GM23338 (cell line): Measurements from ENCODE around the gene PDE7B. TPM values are rescaled to one million over a fixed set of nuclear protein-coding genes. Genes with fewer than 3 reads are reported as not detected.

Source experiments
- ATAC-seq: fragments of 200-7000 bp; cut with Tn5 transposase; 3 replicates; pipeline ENCODE4 v1.9.1; 2020
- DNase-seq: peaks from one replicate; pipeline ENCODE4 v3.0.0-alpha.2; 2015; ENCODE audit warnings: low spot score
- H2AFZ ChIP-seq: fragments of 200-600 bp; sonication (generic); 2 replicates; pipeline ENCODE4 v1.8.0; 2016; ENCODE audit warnings: antibody characterized with exemption, mild to moderate bottlenecking, moderate library complexity
- H3F3A ChIP-seq: fragments of 200-600 bp; sonication (generic); replicated peaks from 2 replicates; pipeline ENCODE4 v1.8.0; 2017; ENCODE audit warnings: antibody characterized with exemption, mixed run types, low read depth
- H3K27ac ChIP-seq: fragments of 200-600 bp; sonication (generic); 2 replicates; pipeline ENCODE4 v1.6.1; 2016; ENCODE audit warnings: low read depth
- H3K27me3 ChIP-seq: fragments of 200-600 bp; sonication (generic); 2 replicates; pipeline ENCODE4 v1.8.0; 2016; ENCODE audit warnings: mild to moderate bottlenecking, mixed run types, moderate library complexity; ENCODE audit not compliant: insufficient read depth
- H3K36me3 ChIP-seq: fragments of 200-600 bp; sonication (generic); 2 replicates; pipeline ENCODE4 v1.8.0; 2016; ENCODE audit warnings: mild to moderate bottlenecking; ENCODE audit not compliant: insufficient read depth
- H3K4me1 ChIP-seq: fragments of 200-600 bp; sonication (generic); 2 replicates; pipeline ENCODE4 v1.8.0; 2016; ENCODE audit warnings: mild to moderate bottlenecking, moderate library complexity; ENCODE audit not compliant: insufficient read depth
- H3K4me2 ChIP-seq: fragments of 200-600 bp; sonication (generic); 2 replicates; pipeline ENCODE4 v1.7.1; 2017; ENCODE audit warnings: mixed run types
- H3K4me3 ChIP-seq: fragments of 200-600 bp; sonication (generic); 2 replicates; pipeline ENCODE4 v1.6.1; 2016; ENCODE audit warnings: mixed run types
- H3K79me2 ChIP-seq: fragments of 200-600 bp; sonication (generic); replicated peaks from 2 replicates; pipeline ENCODE4 v1.8.0; 2017; ENCODE audit warnings: mild to moderate bottlenecking; ENCODE audit not compliant: insufficient read depth
- H3K9me2 ChIP-seq: fragments of 200-600 bp; sonication (generic); 2 replicates; pipeline ENCODE4 v1.8.0; 2017; ENCODE audit not compliant: insufficient read depth
- H4K20me1 ChIP-seq: fragments of 200-600 bp; sonication (generic); replicated peaks from 2 replicates; pipeline ENCODE4 v1.8.0; 2017; ENCODE audit warnings: mild to moderate bottlenecking; ENCODE audit not compliant: insufficient read depth
- H3K27ac Mint-ChIP-seq: 2 replicates; pipeline ENCODE4 v1.8.0; 2020; ENCODE audit warnings: inconsistent platforms, mild to moderate bottlenecking, moderate library complexity, mixed read lengths
- H3K27me3 Mint-ChIP-seq: 3 replicates; pipeline ENCODE4 v1.8.0; 2022; ENCODE audit warnings: low read depth, mild to moderate bottlenecking, moderate library complexity, mixed read lengths, inconsistent platforms; ENCODE audit not compliant: insufficient read depth, poor library complexity
- H3K36me3 Mint-ChIP-seq: 3 replicates; pipeline ENCODE4 v1.8.0; 2021; ENCODE audit warnings: low read depth, mild to moderate bottlenecking, inconsistent platforms, moderate library complexity, mixed read lengths
- H3K4me1 Mint-ChIP-seq: 3 replicates; pipeline ENCODE4 v1.8.0; 2020; ENCODE audit warnings: mild to moderate bottlenecking, inconsistent platforms, mixed read lengths
- H3K4me3 Mint-ChIP-seq: 3 replicates; pipeline ENCODE4 v1.8.0; 2021; ENCODE audit warnings: moderate library complexity, mild to moderate bottlenecking, inconsistent platforms, mixed read lengths
- H3K9me3 Mint-ChIP-seq: 3 replicates; pipeline ENCODE4 v1.8.0; 2020; ENCODE audit warnings: moderate library complexity, mild to moderate bottlenecking, inconsistent platforms, mixed read lengths
- ETS1 ChIP-seq: IDR thresholded peaks from 2 replicates; pipeline ENCODE4 v1.6.1; 2016; ENCODE audit warnings: antibody characterized with exemption
- EZH2 ChIP-seq: fragments of 200-600 bp; sonication (generic); IDR thresholded peaks from one replicate; pipeline ENCODE4 v1.8.0; 2017; ENCODE audit warnings: antibody characterized with exemption, mild to moderate bottlenecking, low read depth; ENCODE audit not compliant: unreplicated experiment
- EZH2phosphoT487 ChIP-seq: fragments of 200-600 bp; sonication (generic); IDR thresholded peaks from one replicate; pipeline ENCODE4 v1.8.1; 2018; ENCODE audit warnings: antibody characterized with exemption; ENCODE audit not compliant: unreplicated experiment
- JUNB ChIP-seq: IDR thresholded peaks from one replicate; pipeline ENCODE4 v1.6.1; 2016; ENCODE audit warnings: antibody characterized with exemption; ENCODE audit not compliant: unreplicated experiment
- POLR2AphosphoS5 ChIP-seq: IDR thresholded peaks from 2 replicates; pipeline ENCODE4 v1.6.1; 2016; ENCODE audit warnings: antibody characterized with exemption, low read depth
- STAT1 ChIP-seq: IDR thresholded peaks from one replicate; pipeline ENCODE4 v1.6.1; 2016; ENCODE audit warnings: antibody characterized with exemption; ENCODE audit not compliant: unreplicated experiment
- ZNF114 ChIP-seq: fragments of 250-450 bp; sonication (Bioruptor Pico); IDR thresholded peaks from 2 replicates; pipeline ENCODE4 v1.5.0; 2020; ENCODE audit warnings: mild to moderate bottlenecking, moderate library complexity
- ZNF331 ChIP-seq: fragments of 250-450 bp; sonication (Bioruptor Pico); IDR thresholded peaks from 2 replicates; pipeline ENCODE4 v1.5.0; 2020; ENCODE audit warnings: low read depth, mild to moderate bottlenecking, moderate library complexity
- ZNF462 ChIP-seq: fragments of 250-450 bp; sonication (Bioruptor Pico); IDR thresholded peaks from 2 replicates; pipeline ENCODE4 v1.5.0; 2020; ENCODE audit warnings: mild to moderate bottlenecking, moderate library complexity
- polyA plus RNA-seq: library from polyadenylated mRNA; unstranded; fragments of >200 nt; fragmentation: Nextera tagmentation; extraction: Ambion mirVana; gene quantifications from 2 replicates; pipeline ENCODE4 v1.2.1, GENCODE V29; 2016
- total RNA-seq: library from RNA; depleted of rRNA; stranded (reverse); fragments of >200 nt; shearing (Covaris generic); gene quantifications from 2 replicates; pipeline ENCODE4 v1.2.3, GENCODE V29; 2014
- TF ChIP-seq, protein P1 (sequence below): IDR thresholded peaks from one replicate; pipeline ENCODE4 v1.6.1; 2018; ENCODE audit warnings: antibody characterized with exemption; ENCODE audit not compliant: unreplicated experiment
- TF ChIP-seq, protein P2 (sequence below), 2 experiments: fragments of 200-600 bp in 1 of 2; sonication (generic) in 1 of 2; conservative IDR thresholded peaks; 2 replicates each; pipeline versions ENCODE4 v1.5.1 to v1.6.1; 2016 to 2017; ENCODE audit warnings: antibody characterized with exemption in 2 of 2, low read depth in 2 of 2, mild to moderate bottlenecking in 2 of 2, moderate library complexity in 1 of 2

PDE7B gene
- total and polyA plus RNA-seq, 2 experiments from 2014 or later, result 0.07 TPM; not detected in 1

DNA sequence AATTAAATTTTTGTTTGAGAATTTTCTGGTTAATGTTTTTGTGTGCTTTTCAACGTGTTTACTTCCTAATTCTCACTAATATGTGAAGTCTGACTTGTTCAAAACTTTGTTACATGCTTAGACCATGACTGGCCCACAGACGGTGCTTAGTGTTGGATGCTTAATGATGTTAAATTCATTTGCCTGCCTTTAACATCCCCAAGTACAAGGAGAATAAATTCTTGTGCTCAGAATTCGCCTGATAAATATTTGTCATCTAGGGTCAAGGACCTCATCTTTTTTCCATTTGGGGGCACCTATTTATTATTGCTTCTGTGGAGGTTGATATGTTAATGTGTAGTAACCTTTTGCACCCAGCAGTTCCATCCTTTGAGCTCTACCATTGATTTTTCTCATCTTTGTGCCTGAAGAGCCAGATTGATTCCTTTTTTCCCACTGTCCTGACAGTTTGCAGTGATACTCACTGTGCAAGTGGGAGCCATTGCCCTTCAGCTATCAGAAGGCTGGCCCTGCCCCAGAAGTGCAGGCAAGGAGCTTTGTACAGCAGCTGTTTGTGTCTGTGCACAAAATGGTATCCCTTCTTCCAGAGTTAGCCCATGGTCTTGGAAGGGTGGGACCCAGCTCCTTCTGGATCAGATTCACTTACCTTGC is 170.8 kb downstream of the PDE7B start (continued):
- TF ChIP-seq, protein P1, sequence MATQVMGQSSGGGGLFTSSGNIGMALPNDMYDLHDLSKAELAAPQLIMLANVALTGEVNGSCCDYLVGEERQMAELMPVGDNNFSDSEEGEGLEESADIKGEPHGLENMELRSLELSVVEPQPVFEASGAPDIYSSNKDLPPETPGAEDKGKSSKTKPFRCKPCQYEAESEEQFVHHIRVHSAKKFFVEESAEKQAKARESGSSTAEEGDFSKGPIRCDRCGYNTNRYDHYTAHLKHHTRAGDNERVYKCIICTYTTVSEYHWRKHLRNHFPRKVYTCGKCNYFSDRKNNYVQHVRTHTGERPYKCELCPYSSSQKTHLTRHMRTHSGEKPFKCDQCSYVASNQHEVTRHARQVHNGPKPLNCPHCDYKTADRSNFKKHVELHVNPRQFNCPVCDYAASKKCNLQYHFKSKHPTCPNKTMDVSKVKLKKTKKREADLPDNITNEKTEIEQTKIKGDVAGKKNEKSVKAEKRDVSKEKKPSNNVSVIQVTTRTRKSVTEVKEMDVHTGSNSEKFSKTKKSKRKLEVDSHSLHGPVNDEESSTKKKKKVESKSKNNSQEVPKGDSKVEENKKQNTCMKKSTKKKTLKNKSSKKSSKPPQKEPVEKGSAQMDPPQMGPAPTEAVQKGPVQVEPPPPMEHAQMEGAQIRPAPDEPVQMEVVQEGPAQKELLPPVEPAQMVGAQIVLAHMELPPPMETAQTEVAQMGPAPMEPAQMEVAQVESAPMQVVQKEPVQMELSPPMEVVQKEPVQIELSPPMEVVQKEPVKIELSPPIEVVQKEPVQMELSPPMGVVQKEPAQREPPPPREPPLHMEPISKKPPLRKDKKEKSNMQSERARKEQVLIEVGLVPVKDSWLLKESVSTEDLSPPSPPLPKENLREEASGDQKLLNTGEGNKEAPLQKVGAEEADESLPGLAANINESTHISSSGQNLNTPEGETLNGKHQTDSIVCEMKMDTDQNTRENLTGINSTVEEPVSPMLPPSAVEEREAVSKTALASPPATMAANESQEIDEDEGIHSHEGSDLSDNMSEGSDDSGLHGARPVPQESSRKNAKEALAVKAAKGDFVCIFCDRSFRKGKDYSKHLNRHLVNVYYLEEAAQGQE, result no peak
- TF ChIP-seq ZNF331 (CRISPR knock-in tag) (no peak), EZH2phosphoT487 (no peak), POLR2AphosphoS5 (no peak), STAT1 (no peak), EZH2 (no peak), JUNB (no peak)

- no peak overlapping the region for H3K4me3 ChIP-seq
- H3K4me2 ChIP-seq, result no peak overlapping the region
- no peaks in the 10 kb centered on the region for H3K4me1 ChIP-seq
- no peaks in the 10 kb centered on the region for H3K36me3 ChIP-seq
- no peaks in the 10 kb centered on the region for H3F3A ChIP-seq
- H4K20me1 ChIP-seq, result no peaks in the 10 kb centered on the region
- no peaks in the 10 kb centered on the region for H3K9me2 ChIP-seq
- no peak overlapping the region for H3K27ac ChIP-seq
- H3K79me2 ChIP-seq, result no peaks in the 10 kb centered on the region
- H3K4me1 Mint-ChIP-seq, result no peaks in the 10 kb centered on the region
- no peak for DNase-seq
- peaks cover 2% of the 10 kb centered on the region for H3K27me3 Mint-ChIP-seq
- no peak overlapping the region for H3K27ac Mint-ChIP-seq
- H3K36me3 Mint-ChIP-seq, result no peaks in the 10 kb centered on the region
- no peaks in the 10 kb centered on the region for H3K27me3 ChIP-seq
- H3K4me3 Mint-ChIP-seq, result no peak overlapping the region
- no peak for ATAC-seq
- no peak overlapping the region for H2AFZ ChIP-seq
- no peaks in the 10 kb centered on the region for H3K9me3 Mint-ChIP-seq
- TF ChIP-seq EZH2 (no peak), POLR2AphosphoS5 (no peak), ZNF462 (CRISPR knock-in tag) (no peak), ZNF114 (CRISPR knock-in tag) (no peak), ETS1 (no peak), JUNB (no peak)
- TF ChIP-seq, protein P2, sequence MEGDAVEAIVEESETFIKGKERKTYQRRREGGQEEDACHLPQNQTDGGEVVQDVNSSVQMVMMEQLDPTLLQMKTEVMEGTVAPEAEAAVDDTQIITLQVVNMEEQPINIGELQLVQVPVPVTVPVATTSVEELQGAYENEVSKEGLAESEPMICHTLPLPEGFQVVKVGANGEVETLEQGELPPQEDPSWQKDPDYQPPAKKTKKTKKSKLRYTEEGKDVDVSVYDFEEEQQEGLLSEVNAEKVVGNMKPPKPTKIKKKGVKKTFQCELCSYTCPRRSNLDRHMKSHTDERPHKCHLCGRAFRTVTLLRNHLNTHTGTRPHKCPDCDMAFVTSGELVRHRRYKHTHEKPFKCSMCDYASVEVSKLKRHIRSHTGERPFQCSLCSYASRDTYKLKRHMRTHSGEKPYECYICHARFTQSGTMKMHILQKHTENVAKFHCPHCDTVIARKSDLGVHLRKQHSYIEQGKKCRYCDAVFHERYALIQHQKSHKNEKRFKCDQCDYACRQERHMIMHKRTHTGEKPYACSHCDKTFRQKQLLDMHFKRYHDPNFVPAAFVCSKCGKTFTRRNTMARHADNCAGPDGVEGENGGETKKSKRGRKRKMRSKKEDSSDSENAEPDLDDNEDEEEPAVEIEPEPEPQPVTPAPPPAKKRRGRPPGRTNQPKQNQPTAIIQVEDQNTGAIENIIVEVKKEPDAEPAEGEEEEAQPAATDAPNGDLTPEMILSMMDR (conservative IDR thresholded peaks at IDR 0.05; ENCODE audit: low read depth in 2 of 2), result no peak
These were observed 173.2 kb downstream of the PDE7B start for GRCh38 chr6:136024711-136025110.
